IMR-90 (cell line): ENCODE measurements around the gene ALKBH5.

Source experiments
- CEBPB ChIP-seq: IDR thresholded peaks from 2 replicates; pipeline ENCODE4 v1.6.1; 2012; ENCODE audit warnings: low read depth, low read length, improper control_type of control experiment
- CTCF ChIP-seq: conservative IDR thresholded peaks from 2 replicates; pipeline ENCODE4 v1.5.1; 2012; ENCODE audit warnings: mild to moderate bottlenecking, low read depth, low read length, improper control_type of control experiment
- ELK1 ChIP-seq: fragments of 150-350 bp; IDR thresholded peaks from 2 replicates; pipeline ENCODE4 v1.6.1; 2016; ENCODE audit warnings: low read depth, mild to moderate bottlenecking, low read length, moderate library complexity, borderline replicate concordance
- MAFK ChIP-seq: IDR thresholded peaks from 2 replicates; pipeline ENCODE4 v1.6.1; 2012; ENCODE audit warnings: low read depth, low read length, improper control_type of control experiment
- MAZ ChIP-seq: IDR thresholded peaks from 2 replicates; pipeline ENCODE4 v1.6.1; 2012; ENCODE audit warnings: low read depth, mild to moderate bottlenecking, low read length, improper control_type of control experiment, moderate library complexity, borderline replicate concordance
- MXI1 ChIP-seq: IDR thresholded peaks from 2 replicates; pipeline ENCODE4 v1.6.1; 2012; ENCODE audit warnings: low read depth, mild to moderate bottlenecking, low read length, moderate library complexity, borderline replicate concordance
- NFE2L2 ChIP-seq: fragments of 150-350 bp; IDR thresholded peaks from 2 replicates; pipeline ENCODE4 v1.6.1; 2016; ENCODE audit warnings: low read depth, mild to moderate bottlenecking, low read length
- POLR2A ChIP-seq: IDR thresholded peaks from 2 replicates; pipeline ENCODE4 v1.6.1; 2012; ENCODE audit warnings: mild to moderate bottlenecking, low read depth, low read length
- RAD21 ChIP-seq: IDR thresholded peaks from 2 replicates; pipeline ENCODE4 v1.6.1; 2012; ENCODE audit warnings: low read length, improper control_type of control experiment
- RCOR1 ChIP-seq: IDR thresholded peaks from 2 replicates; pipeline ENCODE4 v1.6.1; 2012; ENCODE audit warnings: mild to moderate bottlenecking, low read length, improper control_type of control experiment; ENCODE audit not compliant: insufficient replicate concordance
- RFX5 ChIP-seq: IDR thresholded peaks from 2 replicates; pipeline ENCODE4 v1.8.0; 2012; ENCODE audit warnings: low read depth, mild to moderate bottlenecking, low read length, moderate library complexity
- SMC3 ChIP-seq: fragments of 150-350 bp; IDR thresholded peaks from 2 replicates; pipeline ENCODE4 v1.6.1; 2016; ENCODE audit warnings: low read depth, mild to moderate bottlenecking, antibody characterized with exemption, low read length, moderate library complexity
- TF ChIP-seq, protein P1 (sequence below): fragments of 150-350 bp; IDR thresholded peaks from 2 replicates; pipeline ENCODE4 v1.6.1; 2017; ENCODE audit warnings: mild to moderate bottlenecking, antibody characterized with exemption, low read length, low read depth

DNA sequence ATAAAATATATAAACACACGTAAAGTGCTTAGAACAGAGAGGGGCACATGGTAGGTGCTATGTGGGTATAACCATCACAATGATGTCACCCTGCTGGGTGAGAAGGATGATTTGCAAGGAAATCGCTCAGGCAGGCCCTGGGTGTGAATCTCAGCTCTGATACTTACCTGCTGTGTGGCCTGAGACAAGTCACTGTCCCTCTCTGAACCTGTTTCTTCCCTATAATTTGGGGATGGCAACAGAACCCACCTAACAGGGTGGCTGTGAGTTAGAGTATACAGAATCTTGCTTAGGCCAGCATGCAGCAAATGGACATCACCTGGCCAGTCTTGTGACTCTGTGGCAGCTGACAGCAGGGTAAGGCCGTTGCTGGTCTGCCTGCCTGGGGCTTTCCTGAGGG lies 36.6 kb upstream of the ALKBH5 start:
- no peak for TF ChIP-seq CTCF
- TF ChIP-seq POLR2A: no peak
- TF ChIP-seq RFX5: no peak
- TF ChIP-seq, protein P1, sequence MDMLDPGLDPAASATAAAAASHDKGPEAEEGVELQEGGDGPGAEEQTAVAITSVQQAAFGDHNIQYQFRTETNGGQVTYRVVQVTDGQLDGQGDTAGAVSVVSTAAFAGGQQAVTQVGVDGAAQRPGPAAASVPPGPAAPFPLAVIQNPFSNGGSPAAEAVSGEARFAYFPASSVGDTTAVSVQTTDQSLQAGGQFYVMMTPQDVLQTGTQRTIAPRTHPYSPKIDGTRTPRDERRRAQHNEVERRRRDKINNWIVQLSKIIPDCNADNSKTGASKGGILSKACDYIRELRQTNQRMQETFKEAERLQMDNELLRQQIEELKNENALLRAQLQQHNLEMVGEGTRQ: no peak
- TF ChIP-seq SMC3: no peak
- TF ChIP-seq MAFK: no peak
- TF ChIP-seq CEBPB: no peak
- TF ChIP-seq MAZ: no peak
- TF ChIP-seq NFE2L2: no peak
- no peak for TF ChIP-seq ELK1
- no peak for TF ChIP-seq RAD21
- TF ChIP-seq RCOR1: no peak
- TF ChIP-seq MXI1: no peak
